ENCODE results near the gene PTER. TPM values are rescaled to one million over a fixed set of nuclear protein-coding genes. Genes with fewer than 3 reads are reported as not detected.
A peak's percentile ranks its signal among the peaks of the same experiment; 100 is the strongest.

PTER gene
- total RNA-seq, 3 donors from 2014 or later (not counting 1 experiment from before 2014, with no cell fraction given), result 12.8 to 21.9 (median 21.5) TPM

GRCh38 chr10:16536155-16536554 lies 99.3 kb downstream of the PTER start:
- Mint-ChIP-seq H3K9me3 (no peaks in the 10 kb centered on the region), H3K4me1 (no peaks in the 10 kb centered on the region), H3K4me3 (no peak overlapping the region), H3K36me3 (no peaks in the 10 kb centered on the region), H3K27me3 (ENCODE audit: low read depth in 2 of 2) (peaks cover 19 to 31% of the 10 kb centered on the region in 2 donors), H3K27ac (no peak overlapping the region)
- Histone ChIP-seq H3K36me3 (ENCODE audit: control insufficient read depth, insufficient read depth, low read length) (no peaks in the 10 kb centered on the region), H3K4me1 (ENCODE audit: control insufficient read depth, insufficient read depth, low read length) (no peaks in the 10 kb centered on the region), H3K4me3 (ENCODE audit: low read length) (no peak overlapping the region), H3K27me3 (ENCODE audit: control insufficient read depth, insufficient read depth, low read length) (no peaks in the 10 kb centered on the region), H3K9me3 (ENCODE audit: control insufficient read depth, insufficient read depth, low read length) (no peaks in the 10 kb centered on the region), H3K27ac (ENCODE audit: low read length) (no peak overlapping the region)
- TF ChIP-seq, protein P1, sequence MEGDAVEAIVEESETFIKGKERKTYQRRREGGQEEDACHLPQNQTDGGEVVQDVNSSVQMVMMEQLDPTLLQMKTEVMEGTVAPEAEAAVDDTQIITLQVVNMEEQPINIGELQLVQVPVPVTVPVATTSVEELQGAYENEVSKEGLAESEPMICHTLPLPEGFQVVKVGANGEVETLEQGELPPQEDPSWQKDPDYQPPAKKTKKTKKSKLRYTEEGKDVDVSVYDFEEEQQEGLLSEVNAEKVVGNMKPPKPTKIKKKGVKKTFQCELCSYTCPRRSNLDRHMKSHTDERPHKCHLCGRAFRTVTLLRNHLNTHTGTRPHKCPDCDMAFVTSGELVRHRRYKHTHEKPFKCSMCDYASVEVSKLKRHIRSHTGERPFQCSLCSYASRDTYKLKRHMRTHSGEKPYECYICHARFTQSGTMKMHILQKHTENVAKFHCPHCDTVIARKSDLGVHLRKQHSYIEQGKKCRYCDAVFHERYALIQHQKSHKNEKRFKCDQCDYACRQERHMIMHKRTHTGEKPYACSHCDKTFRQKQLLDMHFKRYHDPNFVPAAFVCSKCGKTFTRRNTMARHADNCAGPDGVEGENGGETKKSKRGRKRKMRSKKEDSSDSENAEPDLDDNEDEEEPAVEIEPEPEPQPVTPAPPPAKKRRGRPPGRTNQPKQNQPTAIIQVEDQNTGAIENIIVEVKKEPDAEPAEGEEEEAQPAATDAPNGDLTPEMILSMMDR (IDR thresholded peaks at IDR 0.05), result no peak
- no peak for DNase-seq
- intact Hi-C loops (cut with micrococcal nuclease), result no loop called here
- 96% methylated on average over 5 of the region's 5 CpGs for WGBS (ENCODE audit: insufficient coverage)
- no peak for ATAC-seq

GRCh38 chr10:16544099-16544498 lies 107.3 kb downstream of the PTER start:
- Histone ChIP-seq H3K27ac (ENCODE audit: low read length) (no peak overlapping the region), H3K4me1 (ENCODE audit: control insufficient read depth, insufficient read depth, low read length) (no peaks in the 10 kb centered on the region), H3K9me3 (ENCODE audit: control insufficient read depth, insufficient read depth, low read length) (no peaks in the 10 kb centered on the region), H3K27me3 (ENCODE audit: control insufficient read depth, insufficient read depth, low read length) (no peaks in the 10 kb centered on the region), H3K36me3 (ENCODE audit: control insufficient read depth, insufficient read depth, low read length) (no peaks in the 10 kb centered on the region), H3K4me3 (ENCODE audit: low read length) (no peak overlapping the region)
- no peaks in the 10 kb centered on the region for H3K36me3 Mint-ChIP-seq
- H3K27ac Mint-ChIP-seq, result no peak overlapping the region
- intact Hi-C loops (cut with micrococcal nuclease), result no loop called here
- ATAC-seq (no peak), DNase-seq (no peak)
- peaks cover 0 to 6% of the 10 kb centered on the region in 2 donors for H3K4me1 Mint-ChIP-seq
- peaks cover 19 to 53% of the 10 kb centered on the region in 2 donors for H3K27me3 Mint-ChIP-seq (ENCODE audit: low read depth in 2 of 2)
- H3K4me3 Mint-ChIP-seq, result no peak overlapping the region
- TF ChIP-seq, protein P1 (IDR thresholded peaks at IDR 0.05), result no peak
- H3K9me3 Mint-ChIP-seq, result no peaks in the 10 kb centered on the region
- WGBS (ENCODE audit: insufficient coverage), result 80% methylated on average over 1 of the region's 3 CpGs

- H3K27me3 Mint-ChIP-seq (ENCODE audit: low read depth in 2 of 2), result peaks cover 17 to 54% of the 10 kb centered on the region in 2 donors
- DNase-seq, result no peak
- no peaks in the 10 kb centered on the region for H3K27me3 ChIP-seq (ENCODE audit: control insufficient read depth, insufficient read depth, low read length)
- no peaks in the 10 kb centered on the region for H3K36me3 ChIP-seq (ENCODE audit: control insufficient read depth, insufficient read depth, low read length)
- H3K4me3 ChIP-seq (ENCODE audit: low read length), result no peak overlapping the region
- intact Hi-C loops (cut with micrococcal nuclease), result no loop called here
- peaks cover 0 to 6% of the 10 kb centered on the region in 2 donors for H3K4me1 Mint-ChIP-seq
- no peaks in the 10 kb centered on the region for H3K36me3 Mint-ChIP-seq
- TF ChIP-seq, protein P1 (IDR thresholded peaks at IDR 0.05), result no peak
- WGBS (ENCODE audit: insufficient coverage), result 95% methylated on average over 3 of the region's 4 CpGs
- H3K9me3 ChIP-seq (ENCODE audit: control insufficient read depth, insufficient read depth, low read length), result no peaks in the 10 kb centered on the region
- no peak for ATAC-seq
- H3K9me3 Mint-ChIP-seq, result no peaks in the 10 kb centered on the region
- H3K4me3 Mint-ChIP-seq, result no peak overlapping the region
- no peak overlapping the region for H3K27ac Mint-ChIP-seq
- no peak overlapping the region for H3K27ac ChIP-seq (ENCODE audit: low read length)
- H3K4me1 ChIP-seq (ENCODE audit: control insufficient read depth, insufficient read depth, low read length), result no peaks in the 10 kb centered on the region
These were observed 107.8 kb downstream of the PTER start for GRCh38 chr10:16544591-16544990.

DNA sequence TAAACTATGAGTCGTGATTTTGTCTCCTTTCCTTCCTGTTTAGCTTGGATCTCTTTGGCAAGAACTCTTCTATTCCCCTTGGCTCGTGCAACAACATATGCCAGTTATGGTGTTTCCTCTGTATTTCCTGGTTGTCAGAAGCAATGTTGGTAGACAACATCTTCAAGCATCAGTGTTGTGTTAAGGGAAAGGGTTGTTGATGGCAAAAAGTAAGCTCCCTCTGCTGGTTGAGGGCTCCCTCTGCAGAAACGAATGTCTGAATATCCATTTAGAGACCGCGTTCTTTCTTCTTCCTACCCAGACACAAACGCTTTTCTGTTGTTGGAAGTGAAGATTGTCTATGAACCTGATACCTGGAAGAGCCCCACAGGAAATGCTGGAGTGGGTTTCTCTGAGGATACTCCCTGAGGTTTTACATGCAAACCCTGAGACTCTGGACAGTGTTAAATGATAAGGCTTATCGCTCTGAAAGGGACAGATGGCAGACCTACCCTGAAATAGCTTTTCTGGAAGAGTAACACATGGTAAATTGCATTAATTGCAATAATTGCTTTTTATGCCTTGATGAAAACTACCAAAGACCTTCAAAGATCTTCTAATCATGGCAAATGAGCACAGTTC lies 108.4 kb downstream of the PTER start:
- H3K4me1 ChIP-seq (ENCODE audit: control insufficient read depth, insufficient read depth, low read length), result no peaks in the 10 kb centered on the region
- no peak overlapping the region for H3K27ac ChIP-seq (ENCODE audit: low read length)
- Mint-ChIP-seq H3K4me1 (peaks cover 0 to 6% of the 10 kb centered on the region in 2 donors), H3K36me3 (no peaks in the 10 kb centered on the region), H3K9me3 (no peaks in the 10 kb centered on the region), H3K27me3 (ENCODE audit: low read depth in 2 of 2) (peaks cover 12 to 49% of the 10 kb centered on the region in 2 donors), H3K4me3 (no peak overlapping the region), H3K27ac (no peak overlapping the region)
- intact Hi-C loops (cut with micrococcal nuclease), result loop anchor here (1.0 kb wide), 1 partner anchor 643 kb away; no protein-coding TSS in a partner anchor
- TF ChIP-seq, protein P1 (IDR thresholded peaks at IDR 0.05), result peak; percentile 22
- peak in 1 of 2 donors; percentile 37 for DNase-seq
- no peaks in the 10 kb centered on the region for H3K27me3 ChIP-seq (ENCODE audit: control insufficient read depth, insufficient read depth, low read length)
- WGBS (ENCODE audit: insufficient coverage), result 46% methylated on average over 4 of the region's 7 CpGs
- peak in 1 of 3 donors; percentile 54 for ATAC-seq
- no peak overlapping the region for H3K4me3 ChIP-seq (ENCODE audit: low read length)
- no peaks in the 10 kb centered on the region for H3K9me3 ChIP-seq (ENCODE audit: control insufficient read depth, insufficient read depth, low read length)
- no peaks in the 10 kb centered on the region for H3K36me3 ChIP-seq (ENCODE audit: control insufficient read depth, insufficient read depth, low read length)
